NCI-H2029 treated with DMSO at 0.1 percent for 48 hours (cell line): Measurements from ENCODE around the gene SLX9.
"Not testable (repeated sequence)": the region's sequence is repeated elsewhere in the genome, so short reads cannot be mapped to it uniquely, and the experiment has no call there.

ENCODE experiments used
- DNase-seq: peaks from one replicate; lab custom pipeline; 2025; lab: John Stamatoyannopoulos, UW

The SLX9 gene

DNA sequence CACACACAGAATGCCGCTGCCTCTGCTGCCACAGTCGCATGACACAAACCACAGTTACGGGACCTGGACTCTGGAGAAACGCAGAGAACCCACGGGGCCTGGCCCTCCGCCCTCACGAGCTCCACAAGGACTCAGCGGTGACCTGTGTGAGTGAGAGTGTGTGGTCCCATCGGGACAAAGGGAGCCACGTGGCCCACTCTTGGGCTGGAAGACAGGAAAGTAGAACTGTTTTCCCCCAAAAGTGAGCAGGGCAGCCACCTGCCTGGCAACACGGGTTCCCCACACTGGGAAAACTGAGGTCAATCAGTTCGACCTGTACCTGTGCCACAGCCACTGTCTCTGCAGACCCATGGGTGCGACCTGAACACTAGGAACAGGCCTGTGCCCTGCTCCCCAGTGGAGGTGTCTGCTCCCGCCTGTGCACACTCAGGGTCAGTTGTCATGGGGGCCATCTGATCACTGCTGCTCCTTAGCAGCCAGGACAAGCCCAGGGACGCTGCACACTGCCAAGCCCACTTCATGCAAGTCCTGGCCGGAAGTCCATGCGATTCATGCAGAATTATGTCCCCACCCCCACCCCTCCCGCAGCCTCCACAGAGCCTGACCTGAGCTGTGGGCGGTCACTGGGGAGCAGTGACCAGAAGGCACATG, 80.2 kb downstream of the SLX9 start:
- DNase-seq: no peak

- no peak for DNase-seq
Observed at GRCh38 chr21:45020629-45021427, 81.0 kb downstream of the SLX9 start.

DNA sequence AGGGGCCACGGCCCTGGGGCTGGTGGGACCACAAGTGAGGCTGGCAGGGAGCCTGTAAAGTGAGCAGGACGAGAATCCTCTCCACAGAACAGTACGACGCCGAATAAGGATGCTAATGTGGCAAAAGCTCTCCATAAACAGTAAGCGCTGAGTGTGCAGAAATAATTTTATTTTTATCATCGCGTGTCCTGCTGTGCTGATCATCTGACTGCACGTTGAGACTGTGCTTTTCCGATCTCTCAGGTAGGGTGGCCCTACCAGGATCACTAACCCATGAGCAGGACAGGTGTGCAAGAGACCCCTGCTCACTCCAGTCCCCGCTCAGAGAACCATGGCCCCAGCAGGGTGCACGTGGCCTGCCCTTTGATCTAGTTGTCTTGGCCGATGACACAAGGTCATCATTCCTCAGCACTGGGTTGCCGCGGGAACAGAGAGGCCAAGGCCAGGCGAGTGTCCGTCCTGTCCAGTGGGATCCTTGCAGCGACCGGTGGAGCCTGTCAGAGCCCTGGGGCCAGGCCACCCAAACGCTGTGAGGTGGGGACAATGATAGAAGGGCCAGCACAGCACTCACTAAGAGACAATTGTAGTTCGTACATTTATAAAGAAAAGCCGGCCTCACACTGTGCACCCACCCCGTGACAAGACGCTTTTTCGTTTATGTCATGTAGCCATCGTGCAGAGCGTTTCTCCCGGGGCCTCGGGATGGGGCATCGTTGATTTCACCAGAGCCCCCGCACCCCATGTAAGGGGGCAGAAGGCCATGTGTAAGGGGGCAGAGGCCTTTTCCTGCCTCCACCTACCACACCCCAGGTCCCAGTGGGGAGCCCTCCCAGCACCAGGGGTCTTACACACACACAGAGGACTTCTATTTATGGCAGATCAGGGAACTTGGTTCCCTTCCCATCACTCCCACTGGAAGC, 81.9 kb downstream of the SLX9 start:
- DNase-seq: no peak

DNA sequence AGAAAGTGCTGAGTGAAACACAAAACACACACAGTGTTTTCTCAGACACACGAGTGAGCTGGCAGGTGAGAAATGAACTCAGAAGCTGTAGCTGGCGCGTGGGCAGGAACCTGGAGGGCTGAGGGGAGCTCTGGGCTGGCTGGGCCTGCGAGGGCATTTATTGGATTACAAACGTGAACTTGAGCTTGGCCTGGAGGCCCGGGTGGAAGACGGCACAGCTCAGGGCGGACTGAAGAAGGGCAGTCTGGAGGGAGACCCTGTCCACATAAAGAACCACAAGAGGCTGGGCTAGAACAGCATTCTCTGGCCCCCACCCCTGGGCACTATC, 82.5 kb downstream of the SLX9 start:
- DNase-seq: no peak

DNA sequence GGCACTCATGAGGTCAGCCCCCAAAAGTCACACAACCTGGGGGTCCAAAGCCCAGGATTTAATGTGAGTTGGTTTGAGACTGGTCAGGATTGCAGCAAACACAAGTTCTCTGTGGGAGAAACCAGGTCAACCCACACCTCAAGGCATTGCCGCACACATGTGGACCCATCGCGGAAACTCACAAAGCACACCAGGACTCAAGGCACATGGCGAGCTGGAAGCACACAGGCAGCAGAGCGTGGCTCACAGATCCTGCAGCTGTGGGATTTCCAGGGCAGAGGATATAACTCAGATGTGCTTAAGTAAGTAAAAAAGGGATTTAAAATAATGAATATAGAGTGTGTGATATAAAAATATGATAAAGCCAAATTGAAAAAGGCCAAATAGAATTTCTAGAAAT, 82.9 kb downstream of the SLX9 start:
- no peak for DNase-seq

- not testable (repeated sequence) for DNase-seq
Observed at GRCh38 chr21:45024516-45024915, 84.7 kb downstream of the SLX9 start.

GRCh38 chr21:45026066-45026745, 86.4 kb downstream of the SLX9 start:
- no peak for DNase-seq
